Fibroblast of lung (primary cell): ENCODE data around the gene DCAF6. TPM values are rescaled to one million over a fixed set of nuclear protein-coding genes. Genes with fewer than 3 reads are reported as not detected.

Experiments
- DNase-seq, 2 donors: peaks; one replicate each; pipeline versions ENCODE4 v3.0.0 to v3.0.0-alpha.2; 2010; ENCODE audit warnings: low read depth in 2 of 2
- H2AFZ ChIP-seq: 2 replicates; pipeline ENCODE4 v1.5.1; 2012; ENCODE audit warnings: low read length, control low read depth, inconsistent platforms
- H3K27ac ChIP-seq: 2 replicates; pipeline ENCODE4 v1.5.1; 2011; ENCODE audit warnings: low read length, control low read depth; ENCODE audit not compliant: insufficient read depth
- H3K27me3 ChIP-seq: 2 replicates; pipeline ENCODE4 v1.5.1; 2011; ENCODE audit warnings: mild to moderate bottlenecking, low read length; ENCODE audit not compliant: control insufficient read depth, insufficient read depth
- H3K36me3 ChIP-seq: 2 replicates; pipeline ENCODE4 v1.5.1; 2011; ENCODE audit warnings: low read length; ENCODE audit not compliant: control insufficient read depth, insufficient read depth
- H3K4me1 ChIP-seq: 2 replicates; pipeline ENCODE4 v1.5.1; 2011; ENCODE audit warnings: low read length; ENCODE audit not compliant: control insufficient read depth, insufficient read depth; ENCODE audit errors: extremely low read depth
- H3K4me2 ChIP-seq: 2 replicates; pipeline ENCODE4 v1.5.1; 2011; ENCODE audit warnings: low read length, control low read depth; ENCODE audit not compliant: insufficient read depth; ENCODE audit errors: extremely low read depth
- H3K4me3 ChIP-seq, 4 experiments: fragments of 200-600 bp in 1 of 4; sonication (generic) in 1 of 4; replicated peaks in 1 of 4; 2 replicates each; pipeline ENCODE4 v1.5.1; 2011 to 2016; ENCODE audit warnings: low read length in 4 of 4, low read depth in 3 of 4, mild to moderate bottlenecking in 3 of 4, control low read depth in 2 of 4, inconsistent platforms in 1 of 4, mixed read lengths in 1 of 4; ENCODE audit not compliant: insufficient read depth in 1 of 4; ENCODE audit errors: control extremely low read depth in 1 of 4
- H3K79me2 ChIP-seq: 2 replicates; pipeline ENCODE4 v1.5.1; 2012; ENCODE audit warnings: mild to moderate bottlenecking, low read length, inconsistent platforms; ENCODE audit not compliant: control insufficient read depth, insufficient read depth
- H3K9ac ChIP-seq: 2 replicates; pipeline ENCODE4 v1.5.1; 2011; ENCODE audit warnings: mild to moderate bottlenecking, low read length, control low read depth; ENCODE audit not compliant: insufficient read depth
- H3K9me3 ChIP-seq: 2 replicates; pipeline ENCODE4 v1.5.1; 2012; ENCODE audit warnings: low read depth, low read length; ENCODE audit not compliant: control insufficient read depth, insufficient read depth
- H4K20me1 ChIP-seq: 2 replicates; pipeline ENCODE4 v1.5.1; 2011; ENCODE audit warnings: low read length; ENCODE audit not compliant: control insufficient read depth, insufficient read depth; ENCODE audit errors: extremely low read depth
- CTCF ChIP-seq, 2 donors: IDR thresholded peaks in 1 of 2; conservative IDR thresholded peaks in 1 of 2; 1 replicate in 1 of 2; 2 replicates in 1 of 2; pipeline ENCODE4 v1.5.1; 2011 to 2012; ENCODE audit warnings: low read length in 2 of 2, control low read depth in 1 of 2, inconsistent platforms in 1 of 2, low read depth in 1 of 2, mild to moderate bottlenecking in 1 of 2
- EZH2 ChIP-seq: IDR thresholded peaks from 2 replicates; pipeline ENCODE4 v1.5.1; 2012; ENCODE audit warnings: low read length, control low read depth, mild to moderate bottlenecking; ENCODE audit errors: missing control alignments
- polyA plus RNA-seq, 2 donors: library from polyadenylated mRNA; depleted of rRNA in 1 of 2; stranded (reverse) in 1 of 2; unstranded in 1 of 2; fragments of >200 nt; gene quantifications; 2 replicates each; pipeline ENCODE4 v1.2.1, GENCODE V29; 2011 to 2012; ENCODE audit warnings: missing spikeins in 1 of 2
- total RNA-seq: library from RNA; depleted of rRNA; stranded (reverse); fragments of >200 nt; gene quantifications from 2 replicates; pipeline ENCODE4 v1.2.1, GENCODE V29; 2014

The DCAF6 gene
- total and polyA plus RNA-seq, 2 donors (not counting 1 experiment from before 2014, with no cell fraction given) = 64.4 to 143 TPM

GRCh38 chr1:167984886-167985489 lies 48.5 kb downstream of the DCAF6 start:
- TF ChIP-seq CTCF (conservative IDR thresholded peaks at IDR 0.05 in 1 of 2, IDR thresholded peaks at IDR 0.05 in 1 of 2; ENCODE audit: low read depth in 1 of 2, low read length in 2 of 2) (no peak), EZH2 (no peak)
- Histone ChIP-seq H3K9ac (no peak overlapping the region), H3K4me2 (no peak overlapping the region), H3K9me3 (no peaks in the 10 kb centered on the region), H3K27ac (no peak overlapping the region), H3K79me2 (peaks cover 12% of the 10 kb centered on the region), H3K36me3 (no peaks in the 10 kb centered on the region), H3K4me3 (no peak overlapping the region), H3K27me3 (no peaks in the 10 kb centered on the region), H2AFZ (no peak overlapping the region), H4K20me1 (no peaks in the 10 kb centered on the region), H3K4me1 (no peaks in the 10 kb centered on the region)
- peak in 1 of 2 donors; percentile 58 for DNase-seq

GRCh38 chr1:167987174-167987573 lies 50.7 kb downstream of the DCAF6 start:
- Histone ChIP-seq H4K20me1 (no peaks in the 10 kb centered on the region), H3K4me2 (no peak overlapping the region), H3K79me2 (peaks cover 8% of the 10 kb centered on the region), H2AFZ (no peak overlapping the region), H3K9ac (no peak overlapping the region), H3K9me3 (no peaks in the 10 kb centered on the region), H3K27me3 (no peaks in the 10 kb centered on the region), H3K4me3 (no peak overlapping the region), H3K27ac (no peak overlapping the region), H3K4me1 (no peaks in the 10 kb centered on the region), H3K36me3 (peaks cover 2% of the 10 kb centered on the region)
- TF ChIP-seq EZH2 (no peak), CTCF (conservative IDR thresholded peaks at IDR 0.05 in 1 of 2, IDR thresholded peaks at IDR 0.05 in 1 of 2; ENCODE audit: low read depth in 1 of 2, low read length in 2 of 2) (no peak)
- peak in 1 of 2 donors; percentile 47 for DNase-seq

GRCh38 chr1:167991546-167991945 lies 55.1 kb downstream of the DCAF6 start:
- no peak for DNase-seq
- H4K20me1 ChIP-seq = peaks cover 2% of the 10 kb centered on the region
- no peak overlapping the region for H2AFZ ChIP-seq
- H3K4me2 ChIP-seq = no peak overlapping the region
- no peak for TF ChIP-seq EZH2
- TF ChIP-seq CTCF (conservative IDR thresholded peaks at IDR 0.05 in 1 of 2, IDR thresholded peaks at IDR 0.05 in 1 of 2; ENCODE audit: low read depth in 1 of 2, low read length in 2 of 2) = no peak
- H3K9ac ChIP-seq = no peak overlapping the region
- H3K36me3 ChIP-seq = peaks cover 2% of the 10 kb centered on the region
- H3K27me3 ChIP-seq = no peaks in the 10 kb centered on the region
- H3K4me3 ChIP-seq = no peak overlapping the region
- no peaks in the 10 kb centered on the region for H3K4me1 ChIP-seq
- no peak overlapping the region for H3K27ac ChIP-seq
- no peaks in the 10 kb centered on the region for H3K9me3 ChIP-seq
- H3K79me2 ChIP-seq = no peaks in the 10 kb centered on the region
